Middle frontal gyrus (tissue), 1 donor: ENCODE measurements around the gene ALOX15.
A peak's percentile ranks its signal among the peaks of the same experiment; 100 is the strongest.
"Not testable (repeated sequence)": the region's sequence is repeated elsewhere in the genome, so short reads cannot be mapped to it uniquely, and the experiment has no call there.

Experiments used
- DNase-seq: peaks from one replicate; pipeline ENCODE4 v3.0.0-alpha.2; 2015; ENCODE audit warnings: low spot score; ENCODE audit errors: extremely low spot score

Gene ALOX15

GRCh38 chr17:4617590-4618351 lies 23.7 kb downstream of the ALOX15 start:
- no peak for DNase-seq

GRCh38 chr17:4617090-4617489 lies 24.4 kb downstream of the ALOX15 start:
- DNase-seq: no peak

GRCh38 chr17:4616476-4616875 lies 25.0 kb downstream of the ALOX15 start:
- no peak for DNase-seq

- DNase-seq: no peak
Measured at GRCh38 chr17:4610656-4611055, 30.8 kb downstream of the ALOX15 start.

GRCh38 chr17:4610162-4610561 lies 31.3 kb downstream of the ALOX15 start:
- no peak for DNase-seq

- no peak for DNase-seq
Measured at GRCh38 chr17:4609761-4610160, 31.7 kb downstream of the ALOX15 start.

GRCh38 chr17:4607773-4608187 lies 33.7 kb downstream of the ALOX15 start:
- DNase-seq: peak; percentile 10

- no peak for DNase-seq
Measured at GRCh38 chr17:4607261-4607741, 34.2 kb downstream of the ALOX15 start.

- no peak for DNase-seq
Measured at GRCh38 chr17:4605826-4606225, 35.7 kb downstream of the ALOX15 start.

- DNase-seq: not testable (repeated sequence)
Measured at GRCh38 chr17:4604736-4605135, 36.7 kb downstream of the ALOX15 start.

- DNase-seq: no peak
Measured at GRCh38 chr17:4604111-4604644, 37.3 kb downstream of the ALOX15 start.

GRCh38 chr17:4602041-4602440 lies 39.4 kb downstream of the ALOX15 start:
- DNase-seq: no peak

GRCh38 chr17:4601326-4601725 lies 40.2 kb downstream of the ALOX15 start:
- no peak for DNase-seq

GRCh38 chr17:4600563-4600962 lies 40.9 kb downstream of the ALOX15 start:
- no peak for DNase-seq

- no peak for DNase-seq
Measured at GRCh38 chr17:4599505-4600281, 41.8 kb downstream of the ALOX15 start.

- DNase-seq: no peak
Measured at GRCh38 chr17:4598776-4599504, 42.5 kb downstream of the ALOX15 start.

- no peak for DNase-seq
Measured at GRCh38 chr17:4597975-4598374, 43.5 kb downstream of the ALOX15 start.

GRCh38 chr17:4596636-4597380 lies 44.7 kb downstream of the ALOX15 start:
- no peak for DNase-seq

GRCh38 chr17:4595685-4596342 lies 45.7 kb downstream of the ALOX15 start:
- DNase-seq: not testable (repeated sequence)

GRCh38 chr17:4594931-4595684 lies 46.4 kb downstream of the ALOX15 start:
- no peak for DNase-seq
